Fibroblast of villous mesenchyme (primary cell): ENCODE measurements around the gene DST. TPM values are rescaled to one million over a fixed set of nuclear protein-coding genes. Genes with fewer than 3 reads are reported as not detected.

Experiments used
- DNase-seq: peaks from one replicate; pipeline ENCODE4 v3.0.0-alpha.2; 2010; ENCODE audit warnings: low read depth
- H3K4me3 ChIP-seq: 2 replicates; pipeline ENCODE4 v1.5.1; 2011; ENCODE audit warnings: low read depth, mild to moderate bottlenecking, low read length
- total RNA-seq: library from RNA; depleted of rRNA; stranded (reverse); fragments of >200 nt; gene quantifications from 2 replicates; pipeline ENCODE4 v1.2.3, GENCODE V29; 2012
- TF ChIP-seq, protein P1 (sequence below): IDR thresholded peaks from 2 replicates; pipeline ENCODE4 v1.5.1; 2012; ENCODE audit warnings: low read depth, mild to moderate bottlenecking, low read length; ENCODE audit not compliant: insufficient read depth

The DST gene
- total RNA-seq, 1 donor: 509 TPM

GRCh38 chr6:56483929-56484328, 158.8 kb downstream of the DST start:
- no peak for DNase-seq
- TF ChIP-seq, protein P1, sequence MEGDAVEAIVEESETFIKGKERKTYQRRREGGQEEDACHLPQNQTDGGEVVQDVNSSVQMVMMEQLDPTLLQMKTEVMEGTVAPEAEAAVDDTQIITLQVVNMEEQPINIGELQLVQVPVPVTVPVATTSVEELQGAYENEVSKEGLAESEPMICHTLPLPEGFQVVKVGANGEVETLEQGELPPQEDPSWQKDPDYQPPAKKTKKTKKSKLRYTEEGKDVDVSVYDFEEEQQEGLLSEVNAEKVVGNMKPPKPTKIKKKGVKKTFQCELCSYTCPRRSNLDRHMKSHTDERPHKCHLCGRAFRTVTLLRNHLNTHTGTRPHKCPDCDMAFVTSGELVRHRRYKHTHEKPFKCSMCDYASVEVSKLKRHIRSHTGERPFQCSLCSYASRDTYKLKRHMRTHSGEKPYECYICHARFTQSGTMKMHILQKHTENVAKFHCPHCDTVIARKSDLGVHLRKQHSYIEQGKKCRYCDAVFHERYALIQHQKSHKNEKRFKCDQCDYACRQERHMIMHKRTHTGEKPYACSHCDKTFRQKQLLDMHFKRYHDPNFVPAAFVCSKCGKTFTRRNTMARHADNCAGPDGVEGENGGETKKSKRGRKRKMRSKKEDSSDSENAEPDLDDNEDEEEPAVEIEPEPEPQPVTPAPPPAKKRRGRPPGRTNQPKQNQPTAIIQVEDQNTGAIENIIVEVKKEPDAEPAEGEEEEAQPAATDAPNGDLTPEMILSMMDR: no peak

GRCh38 chr6:56482525-56482924, 160.2 kb downstream of the DST start:
- TF ChIP-seq, protein P1: no peak
- H3K4me3 ChIP-seq: no peak overlapping the region
- no peak for DNase-seq

More at GRCh38 chr6:56483929-56484328, 158.8 kb downstream of the DST start:
- no peak overlapping the region for H3K4me3 ChIP-seq

GRCh38 chr6:56481957-56482356, 160.7 kb downstream of the DST start:
- no peak overlapping the region for H3K4me3 ChIP-seq
- DNase-seq: no peak
- TF ChIP-seq, protein P1: no peak

DNA sequence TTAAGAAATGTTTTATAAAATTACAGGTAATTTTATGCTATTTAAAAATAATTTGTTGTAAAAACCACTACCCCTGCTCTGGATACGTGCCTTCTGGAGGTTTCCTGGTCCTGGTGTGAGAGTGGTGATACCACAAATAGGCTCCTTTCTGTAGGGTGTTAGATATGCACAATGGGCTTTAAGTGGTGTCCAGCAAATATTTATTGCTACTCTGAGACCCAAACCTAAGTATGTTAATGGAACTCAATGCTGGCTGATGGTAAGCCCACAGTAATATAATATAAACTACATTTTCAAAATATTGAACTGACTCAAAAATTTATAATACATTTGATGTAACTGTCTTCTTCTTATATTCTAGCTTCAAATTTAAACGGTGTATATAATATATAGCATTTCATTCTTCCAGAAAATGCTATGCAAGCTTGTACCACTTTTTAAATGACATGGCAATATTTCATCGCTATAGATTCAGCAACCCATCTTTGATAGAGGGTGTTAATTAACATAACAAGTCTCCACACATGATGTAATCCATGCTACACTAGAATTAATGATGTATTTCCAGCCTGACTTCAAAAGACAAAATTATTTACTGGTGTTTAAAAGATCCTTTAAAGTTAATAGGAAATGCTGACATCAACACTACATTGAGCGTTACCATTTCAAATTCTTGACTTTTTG, 161.9 kb downstream of the DST start:
- TF ChIP-seq, protein P1: no peak
- DNase-seq: no peak
- no peak overlapping the region for H3K4me3 ChIP-seq

- TF ChIP-seq, protein P1: no peak
- no peak overlapping the region for H3K4me3 ChIP-seq
- no peak for DNase-seq
Observed at GRCh38 chr6:56480246-56480645, 162.4 kb downstream of the DST start.

GRCh38 chr6:56479381-56479780, 163.3 kb downstream of the DST start:
- H3K4me3 ChIP-seq: no peak overlapping the region
- TF ChIP-seq, protein P1: no peak
- no peak for DNase-seq

- no peak overlapping the region for H3K4me3 ChIP-seq
- no peak for DNase-seq
- TF ChIP-seq, protein P1: no peak
Observed at GRCh38 chr6:56478202-56478601, 164.5 kb downstream of the DST start.
